AG08396 (cell line): ENCODE results near the gene SPATS2L.

Source experiments
- DNase-seq: peaks from one replicate; pipeline ENCODE4 v3.0.0; 2012; ENCODE audit warnings: low spot score, mixed read lengths

SPATS2L gene

DNA sequence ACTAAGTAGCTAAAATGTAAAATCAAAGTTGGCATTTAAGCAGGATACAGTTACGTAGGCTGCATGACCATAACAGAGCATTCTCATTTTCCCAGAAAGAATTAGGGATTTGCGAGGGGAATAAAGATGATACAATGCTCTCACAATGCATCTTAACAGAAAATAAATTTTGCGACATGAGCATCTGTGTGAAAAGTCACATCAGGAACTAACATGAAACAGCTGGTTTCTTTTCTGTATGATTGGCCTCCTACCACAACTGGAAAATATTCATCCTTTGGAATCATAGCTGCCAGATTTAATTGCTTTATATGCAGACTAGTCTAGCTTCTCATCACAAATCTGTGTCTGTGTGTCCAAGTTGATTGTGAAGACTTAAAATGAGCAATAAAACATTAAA lies 137.4 kb downstream of the SPATS2L start:
- DNase-seq, result no peak

- DNase-seq, result no peak
Observed at GRCh38 chr2:200444530-200444929, 138.0 kb downstream of the SPATS2L start.

DNA sequence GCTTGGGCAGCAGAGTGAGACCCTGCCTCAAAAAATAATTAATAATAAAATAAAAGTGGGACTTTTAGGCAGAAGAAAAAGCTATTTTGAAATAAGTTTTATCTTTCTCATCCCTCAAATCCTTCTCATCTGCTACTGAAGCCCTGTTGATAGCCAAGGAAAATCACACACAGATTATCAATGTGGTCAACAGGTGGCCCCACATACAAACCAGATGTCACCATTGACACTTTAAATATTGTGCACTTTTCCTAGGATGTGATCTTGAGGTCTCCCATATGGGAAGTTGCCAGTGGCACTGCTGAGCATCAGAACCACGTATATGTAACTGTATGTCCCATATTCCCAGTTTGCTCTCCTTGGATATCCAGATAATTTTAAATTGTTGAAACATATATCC lies 138.8 kb downstream of the SPATS2L start:
- no peak for DNase-seq

DNA sequence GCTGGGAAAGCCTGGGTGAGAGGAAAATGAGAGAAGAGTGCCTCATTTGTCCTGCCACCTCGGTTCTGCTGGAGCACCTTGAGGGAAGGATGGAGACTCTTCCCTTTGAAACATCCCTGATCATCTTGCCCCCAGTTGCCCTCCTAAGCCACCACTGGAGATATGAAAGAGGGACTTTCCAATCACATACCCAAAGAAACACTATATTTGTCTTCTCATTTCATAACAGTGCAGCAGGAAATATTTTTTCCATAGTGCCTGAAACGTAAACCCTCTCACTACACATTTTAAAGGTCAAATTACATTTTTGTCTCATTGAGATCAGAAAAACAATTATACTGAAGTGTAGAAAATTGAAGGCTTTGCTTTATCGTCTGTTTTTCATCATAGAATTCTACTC lies 140.1 kb downstream of the SPATS2L start:
- DNase-seq, result no peak

- peak; percentile 14 for DNase-seq
Observed at GRCh38 chr2:200447139-200447855, 140.8 kb downstream of the SPATS2L start.

DNA sequence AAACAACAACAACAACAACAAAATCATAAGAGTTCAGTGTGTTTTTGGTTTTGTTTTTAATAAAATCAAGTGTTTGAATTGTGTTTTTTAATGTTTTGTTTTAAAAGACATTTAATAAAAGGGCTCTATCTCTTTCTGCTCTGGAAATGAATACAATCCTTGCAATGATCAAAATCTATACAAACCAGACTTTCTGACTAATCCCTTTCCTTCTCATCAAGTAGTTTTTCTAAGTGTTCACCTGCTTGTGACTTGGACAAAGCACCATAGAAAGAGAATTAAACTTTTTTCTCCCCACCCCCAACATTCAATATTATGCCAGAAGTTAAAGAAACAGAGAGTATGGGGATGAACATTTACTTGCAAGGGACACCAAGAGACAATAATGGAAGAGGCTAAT lies 142.0 kb downstream of the SPATS2L start:
- no peak for DNase-seq

GRCh38 chr2:200449149-200449548 lies 142.7 kb downstream of the SPATS2L start:
- DNase-seq, result no peak

- no peak for DNase-seq
Observed at GRCh38 chr2:200450288-200450687, 143.8 kb downstream of the SPATS2L start.

- no peak for DNase-seq
Observed at GRCh38 chr2:200451511-200451910, 145.0 kb downstream of the SPATS2L start.

GRCh38 chr2:200452377-200452776 lies 145.9 kb downstream of the SPATS2L start:
- DNase-seq, result no peak

- DNase-seq, result no peak
Observed at GRCh38 chr2:200453142-200453852, 146.8 kb downstream of the SPATS2L start.

- DNase-seq, result no peak
Observed at GRCh38 chr2:200453853-200454534, 147.5 kb downstream of the SPATS2L start.

DNA sequence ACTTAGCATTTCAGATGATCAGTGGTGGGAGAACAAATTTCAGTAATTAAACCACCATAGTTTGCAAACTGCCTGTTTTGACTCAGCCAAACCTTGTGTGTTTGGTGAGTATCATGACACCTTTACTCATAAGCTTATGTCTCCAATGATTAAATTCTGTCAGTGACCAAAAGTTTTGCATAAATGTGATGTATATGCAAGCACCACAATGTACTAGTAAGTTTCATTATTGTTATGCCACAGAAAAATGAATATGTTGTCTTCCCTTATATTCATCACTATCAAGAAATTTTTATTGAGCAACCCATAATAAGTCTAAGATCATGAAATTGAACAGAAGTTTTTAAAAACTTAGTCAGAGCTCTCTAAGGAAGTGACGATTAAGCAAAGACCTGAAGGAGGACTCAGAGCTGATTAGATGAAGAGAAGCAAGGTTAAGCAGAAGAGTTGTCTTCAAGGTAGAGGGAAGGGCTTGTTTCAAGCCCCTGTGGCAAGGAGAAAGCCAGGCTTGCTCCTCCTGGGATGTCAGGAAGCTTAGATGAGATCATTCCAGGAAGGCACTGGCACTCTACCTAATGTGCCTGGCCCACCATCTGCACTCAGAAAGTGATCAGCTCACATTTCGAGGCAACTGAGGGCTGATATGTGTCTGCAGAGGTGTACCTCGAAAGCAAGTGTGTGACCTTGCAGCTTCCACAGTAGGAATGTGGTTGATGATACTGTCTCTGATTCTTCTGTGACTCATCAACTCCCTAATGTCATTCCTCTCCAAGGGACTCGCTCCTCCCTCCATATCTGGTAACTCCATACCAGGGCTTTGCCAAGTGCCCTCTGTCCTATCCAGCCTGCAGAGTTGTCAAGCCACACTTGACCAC lies 148.7 kb downstream of the SPATS2L start:
- peak; percentile 29 for DNase-seq

DNA sequence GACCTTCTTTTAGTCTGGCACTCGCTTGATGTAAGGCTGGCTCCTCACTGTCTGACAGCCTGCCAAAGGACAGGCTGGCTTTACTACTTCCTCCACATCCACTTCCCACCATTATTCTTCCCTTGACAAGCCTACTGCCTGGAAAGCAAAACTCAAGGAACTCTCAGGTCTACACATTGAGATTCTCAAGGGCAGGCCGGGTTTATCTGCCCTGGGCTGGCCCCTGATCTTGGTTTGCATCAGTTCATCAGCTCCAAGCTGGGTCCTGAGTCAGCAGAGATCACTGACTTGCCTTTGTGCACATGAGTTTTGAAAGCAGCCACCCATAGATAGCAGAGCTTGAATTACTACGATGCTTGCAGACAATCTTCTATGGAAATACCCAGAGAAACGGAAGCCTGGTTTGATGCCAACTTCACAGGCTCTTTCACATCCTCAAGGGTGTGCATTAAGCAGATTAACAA lies 149.5 kb downstream of the SPATS2L start:
- no peak for DNase-seq

GRCh38 chr2:200456567-200456966 lies 150.1 kb downstream of the SPATS2L start:
- no peak for DNase-seq

GRCh38 chr2:200459101-200459500 lies 152.6 kb downstream of the SPATS2L start:
- no peak for DNase-seq

GRCh38 chr2:200461846-200462710 lies 155.6 kb downstream of the SPATS2L start:
- DNase-seq, result no peak

DNA sequence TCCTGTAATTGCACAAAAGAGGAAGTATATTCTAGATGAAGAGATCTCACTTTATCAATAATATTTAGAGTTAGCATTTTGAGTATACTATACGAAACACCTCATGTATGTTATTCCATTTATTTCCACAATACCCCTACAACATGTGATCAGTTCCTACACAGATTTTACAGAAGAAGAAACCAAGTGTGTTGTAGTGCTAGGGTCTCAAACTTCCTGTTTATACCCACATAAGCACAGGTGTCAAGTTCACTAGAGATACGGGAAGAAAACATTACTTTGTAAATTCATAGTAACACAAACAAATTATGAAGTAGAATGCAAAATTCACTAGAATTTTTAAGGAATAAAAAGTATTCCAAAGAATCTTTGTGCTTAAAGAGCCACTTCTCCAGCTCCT lies 157.0 kb downstream of the SPATS2L start:
- no peak for DNase-seq

- DNase-seq, result peak; percentile 63
Observed at GRCh38 chr2:200466425-200467418, 160.2 kb downstream of the SPATS2L start.
